ENCODE measurements around the gene RBM3. TPM values are rescaled to one million over a fixed set of nuclear protein-coding genes. Genes with fewer than 3 reads are reported as not detected.

The RBM3 gene
- total RNA-seq, 2 experiments from 2014 or later = 149 to 188 TPM

- intact Hi-C loops (cut with micrococcal nuclease; ENCODE audit: unreplicated experiment) = loop anchor here (2.0 kb wide), 1 partner anchor 123 kb away; no protein-coding TSS in a partner anchor
- POLR2A ChIA-PET = no interaction called here
Observed at GRCh38 chrX:48597353-48598264, 23.3 kb downstream of the RBM3 start, which contains the start of gene WDR13. WDR13 (plus strand) TSS chrX:48597492; CDS start chrX:48597997, 505 bp downstream.

GRCh38 chrX:48598614-48599013, 24.3 kb downstream of the RBM3 start:
- Histone ChIP-seq H3K9me2 (ENCODE audit: insufficient read depth, low read length) (no peaks in the 10 kb centered on the region), H3K4me1 (ENCODE audit: insufficient read depth, low read length, poor library complexity, severe bottlenecking) (peaks cover 22% of the 10 kb centered on the region), H3K36me3 (ENCODE audit: insufficient read depth, low read length) (peaks cover 17% of the 10 kb centered on the region; the same call in 1 of the 2 replicates), H3K79me2 (ENCODE audit: insufficient read depth, low read depth, low read length) (no peaks in the 10 kb centered on the region), H2AFZ (ENCODE audit: low read length) (no peak overlapping the region), H3K4me3 (ENCODE audit: low read depth, low read length, poor library complexity, severe bottlenecking) (peak overlapping the region; percentile 79), H3K4me2 (ENCODE audit: low read length) (peak overlapping the region; percentile 60), H3K27ac (ENCODE audit: low read depth, low read length, poor library complexity, severe bottlenecking) (no peak overlapping the region), H4K20me1 (ENCODE audit: insufficient read depth, low read length) (no peaks in the 10 kb centered on the region), H3K9me3 (ENCODE audit: low read length) (no peaks in the 10 kb centered on the region)
- intact Hi-C loops (cut with micrococcal nuclease; ENCODE audit: unreplicated experiment) = no loop called here
- ChIA-PET CTCF (ENCODE audit: unreplicated experiment) (no interaction called here), POLR2A (no interaction called here)
- BruUV-seq (replicated peaks) = no TSS peak
- no peak for TF ChIP-seq CTCF (conservative IDR thresholded peaks at IDR 0.05; ENCODE audit: low read length)
- TF ChIP-seq EZH2phosphoT487 (IDR thresholded peaks at IDR 0.05; ENCODE audit: borderline replicate concordance, low read depth, low read length) = no peak
- no peak for DNase-seq (ENCODE audit: low spot score)

More at GRCh38 chrX:48597353-48598264, 23.3 kb downstream of the RBM3 start, which contains the start of gene WDR13:
- Histone ChIP-seq H3K4me1 (ENCODE audit: insufficient read depth, low read length, poor library complexity, severe bottlenecking) (peaks cover 22% of the 10 kb centered on the region), H3K9me3 (ENCODE audit: low read length) (no peaks in the 10 kb centered on the region), H3K36me3 (ENCODE audit: insufficient read depth, low read length) (peaks cover 17% of the 10 kb centered on the region; the same call in 1 of the 2 replicates), H4K20me1 (ENCODE audit: insufficient read depth, low read length) (no peaks in the 10 kb centered on the region), H3K79me2 (ENCODE audit: insufficient read depth, low read depth, low read length) (no peaks in the 10 kb centered on the region), H3K4me3 (ENCODE audit: low read depth, low read length, poor library complexity, severe bottlenecking) (peak within 1 kb of the TSS; percentile 79), H3K9me2 (ENCODE audit: insufficient read depth, low read length) (no peaks in the 10 kb centered on the region), H2AFZ (ENCODE audit: low read length) (peak within 1 kb of the TSS; percentile 16; the same call in 1 of the 2 replicates), H3K27ac (ENCODE audit: low read depth, low read length, poor library complexity, severe bottlenecking) (peak within 1 kb of the TSS; percentile 71), H3K4me2 (ENCODE audit: low read length) (peak within 1 kb of the TSS; percentile 72)
- DNase-seq (ENCODE audit: low spot score) = peak; percentile 89
- CTCF ChIA-PET (ENCODE audit: unreplicated experiment) = no interaction called here
- no TSS peak for BruUV-seq (replicated peaks)
- TF ChIP-seq CTCF (conservative IDR thresholded peaks at IDR 0.05; ENCODE audit: low read length) (no peak), EZH2phosphoT487 (IDR thresholded peaks at IDR 0.05; ENCODE audit: borderline replicate concordance, low read depth, low read length) (no peak)

GRCh38 chrX:48599341-48599740, 25.1 kb downstream of the RBM3 start:
- DNase-seq (ENCODE audit: low spot score) = no peak
- Histone ChIP-seq H3K36me3 (ENCODE audit: insufficient read depth, low read length) (peaks cover 17% of the 10 kb centered on the region; the same call in 1 of the 2 replicates), H4K20me1 (ENCODE audit: insufficient read depth, low read length) (no peaks in the 10 kb centered on the region), H3K9me3 (ENCODE audit: low read length) (no peaks in the 10 kb centered on the region), H3K79me2 (ENCODE audit: insufficient read depth, low read depth, low read length) (no peaks in the 10 kb centered on the region), H3K27ac (ENCODE audit: low read depth, low read length, poor library complexity, severe bottlenecking) (no peak overlapping the region), H3K4me2 (ENCODE audit: low read length) (no peak overlapping the region), H3K4me3 (ENCODE audit: low read depth, low read length, poor library complexity, severe bottlenecking) (no peak overlapping the region), H3K9me2 (ENCODE audit: insufficient read depth, low read length) (no peaks in the 10 kb centered on the region), H2AFZ (ENCODE audit: low read length) (no peak overlapping the region), H3K4me1 (ENCODE audit: insufficient read depth, low read length, poor library complexity, severe bottlenecking) (peaks cover 22% of the 10 kb centered on the region)
- intact Hi-C loops (cut with micrococcal nuclease; ENCODE audit: unreplicated experiment) = no loop called here
- no peak for TF ChIP-seq EZH2phosphoT487 (IDR thresholded peaks at IDR 0.05; ENCODE audit: borderline replicate concordance, low read depth, low read length)
- no peak for TF ChIP-seq CTCF (conservative IDR thresholded peaks at IDR 0.05; ENCODE audit: low read length)
- CTCF ChIA-PET (ENCODE audit: unreplicated experiment) = no interaction called here
- POLR2A ChIA-PET = no interaction called here
- BruUV-seq (replicated peaks) = no TSS peak
